Esophagus muscularis mucosa (tissue), 4 donors: ENCODE data around the gene IRF2BP2. TPM values are rescaled to one million over a fixed set of nuclear protein-coding genes. Genes with fewer than 3 reads are reported as not detected.

ENCODE experiments used
- DNase-seq: peaks from one replicate; pipeline ENCODE4 v3.0.0-alpha.2; 2017; ENCODE audit errors: extremely low spot score
- H3K27ac ChIP-seq, 4 donors: fragments of 200-600 bp; sonication (generic); replicated peaks in 1 of 4; 1 replicate in 3 of 4; 2 replicates in 1 of 4; pipeline ENCODE4 v1.5.1; 2016 to 2019; ENCODE audit warnings: mild to moderate bottlenecking in 1 of 4
- H3K27me3 ChIP-seq, 4 donors: fragments of 200-600 bp; sonication (generic); one replicate each; pipeline versions ENCODE4 v1.5.1 to v1.6.0; 2016 to 2019
- H3K36me3 ChIP-seq, 4 donors: fragments of 200-600 bp; sonication (generic); one replicate each; pipeline ENCODE4 v1.5.1; 2016 to 2019
- H3K4me1 ChIP-seq, 4 donors: fragments of 200-600 bp; sonication (generic); one replicate each; pipeline ENCODE4 v1.5.1; 2016 to 2019
- H3K4me3 ChIP-seq, 4 donors: fragments of 200-600 bp; sonication (generic); 1 replicate in 2 of 4; 2 replicates in 2 of 4; pipeline ENCODE4 v1.5.1; 2016 to 2019; ENCODE audit warnings: mild to moderate bottlenecking in 4 of 4, moderate library complexity in 1 of 4
- H3K9me3 ChIP-seq, 4 donors: fragments of 200-600 bp; sonication (generic); 1 replicate in 3 of 4; 2 replicates in 1 of 4; pipeline ENCODE4 v1.5.1; 2016 to 2019
- EP300 ChIP-seq: sonication (generic); formaldehyde crosslinking; IDR thresholded peaks from one replicate; pipeline ENCODE4 v1.6.1; 2017; ENCODE audit warnings: antibody characterized with exemption
- POLR2A ChIP-seq: fragments of 450-650 bp; IDR thresholded peaks from one replicate; pipeline ENCODE4 v1.6.1; 2017; ENCODE audit warnings: antibody characterized with exemption, moderate library complexity, mild to moderate bottlenecking, low read depth
- POLR2AphosphoS5 ChIP-seq, 2 donors: sonication (generic); formaldehyde crosslinking; IDR thresholded peaks; one replicate each; pipeline ENCODE4 v1.6.1; 2017; ENCODE audit warnings: antibody characterized with exemption in 2 of 2
- WGBS: methylation state at CpG from one replicate; pipeline ENCODE4 v1.1.5; 2018; 5-methylcytosine and 5-hydroxymethylcytosine counted together
- intact Hi-C: fragments of 100-400 bp; cut with DNase I; formaldehyde crosslinking; loops from one replicate; pipeline ENCODE4 v1.15.1; 2023
- total RNA-seq, 4 donors: library from RNA; depleted of rRNA; stranded (reverse); fragments of >200 nt; gene quantifications; one replicate each; pipeline versions ENCODE4 v1.1.0 to v1.2.1, GENCODE V29; 2016
- TF ChIP-seq, protein P1 (sequence below), 3 experiments: fragments of 200-600 bp in 2 of 3; fragments of 450-650 bp in 1 of 3; sonication (generic) in 2 of 3; IDR thresholded peaks; one replicate each; pipeline ENCODE4 v1.5.1; 2017 to 2019; ENCODE audit warnings: antibody characterized with exemption in 3 of 3, mild to moderate bottlenecking in 2 of 3, moderate library complexity in 1 of 3

Gene IRF2BP2
- total RNA-seq, 4 donors from 2014 or later = 83.3 to 119 (median 97.9) TPM

- no peaks in the 10 kb centered on the region for H3K27me3 ChIP-seq
- TF ChIP-seq, protein P1, sequence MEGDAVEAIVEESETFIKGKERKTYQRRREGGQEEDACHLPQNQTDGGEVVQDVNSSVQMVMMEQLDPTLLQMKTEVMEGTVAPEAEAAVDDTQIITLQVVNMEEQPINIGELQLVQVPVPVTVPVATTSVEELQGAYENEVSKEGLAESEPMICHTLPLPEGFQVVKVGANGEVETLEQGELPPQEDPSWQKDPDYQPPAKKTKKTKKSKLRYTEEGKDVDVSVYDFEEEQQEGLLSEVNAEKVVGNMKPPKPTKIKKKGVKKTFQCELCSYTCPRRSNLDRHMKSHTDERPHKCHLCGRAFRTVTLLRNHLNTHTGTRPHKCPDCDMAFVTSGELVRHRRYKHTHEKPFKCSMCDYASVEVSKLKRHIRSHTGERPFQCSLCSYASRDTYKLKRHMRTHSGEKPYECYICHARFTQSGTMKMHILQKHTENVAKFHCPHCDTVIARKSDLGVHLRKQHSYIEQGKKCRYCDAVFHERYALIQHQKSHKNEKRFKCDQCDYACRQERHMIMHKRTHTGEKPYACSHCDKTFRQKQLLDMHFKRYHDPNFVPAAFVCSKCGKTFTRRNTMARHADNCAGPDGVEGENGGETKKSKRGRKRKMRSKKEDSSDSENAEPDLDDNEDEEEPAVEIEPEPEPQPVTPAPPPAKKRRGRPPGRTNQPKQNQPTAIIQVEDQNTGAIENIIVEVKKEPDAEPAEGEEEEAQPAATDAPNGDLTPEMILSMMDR (IDR thresholded peaks at IDR 0.05) = no peak
- no peaks in the 10 kb centered on the region for H3K9me3 ChIP-seq
- peaks cover 14 to 26% (median 24%) of the 10 kb centered on the region in 4 donors for H3K4me1 ChIP-seq
- H3K4me3 ChIP-seq = no peak overlapping the region
- no peaks in the 10 kb centered on the region for H3K36me3 ChIP-seq
- WGBS = 83% methylated on average over 2 of the region's 2 CpGs
- no peak overlapping the region for H3K27ac ChIP-seq
- DNase-seq = no peak
- intact Hi-C loops = no loop called here
These were observed 31.9 kb downstream of the IRF2BP2 start for GRCh38 chr1:234578087-234578486.

GRCh38 chr1:234573711-234574299, 36.2 kb downstream of the IRF2BP2 start:
- no peaks in the 10 kb centered on the region for H3K9me3 ChIP-seq
- no peaks in the 10 kb centered on the region for H3K27me3 ChIP-seq
- no peak for TF ChIP-seq POLR2A
- peak; percentile 10 to 48 for TF ChIP-seq POLR2AphosphoS5 (IDR thresholded peaks at IDR 0.05)
- TF ChIP-seq EP300 = no peak
- TF ChIP-seq, protein P1 (IDR thresholded peaks at IDR 0.05) = no peak
- intact Hi-C loops = no loop called here
- no peak overlapping the region for H3K4me3 ChIP-seq
- H3K27ac ChIP-seq = peak overlapping the region in 2 of 4 donors; percentile 12 to 13
- DNase-seq = no peak
- H3K36me3 ChIP-seq = no peaks in the 10 kb centered on the region
- H3K4me1 ChIP-seq = peaks cover 8 to 15% (median 11%) of the 10 kb centered on the region in 4 donors
- WGBS = 42% methylated on average over 2 of the region's 2 CpGs

DNA sequence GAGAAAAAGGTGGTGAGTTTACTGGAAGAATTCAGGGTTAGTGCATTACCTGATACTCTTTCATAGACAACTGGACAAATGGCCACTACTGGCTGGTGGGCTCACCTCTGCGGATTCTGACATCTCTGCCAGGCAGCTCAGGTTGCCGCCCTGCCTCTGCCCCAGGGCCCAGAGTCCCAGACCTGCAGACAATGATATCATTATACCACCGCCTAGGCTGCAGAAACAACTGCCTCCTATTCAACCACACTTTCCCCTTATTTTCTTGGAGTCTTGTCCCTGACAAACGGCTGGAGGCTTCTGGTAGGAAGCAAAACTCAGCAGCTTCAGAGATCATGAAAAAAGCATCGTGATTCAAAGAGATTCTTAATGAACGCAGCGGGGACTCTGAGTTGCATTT, 37.0 kb downstream of the IRF2BP2 start:
- Histone ChIP-seq H3K27ac (peak overlapping the region in 1 of 4 donors; percentile 13), H3K9me3 (no peaks in the 10 kb centered on the region), H3K4me1 (peaks cover 8 to 15% (median 11%) of the 10 kb centered on the region in 4 donors), H3K4me3 (no peak overlapping the region), H3K36me3 (no peaks in the 10 kb centered on the region), H3K27me3 (no peaks in the 10 kb centered on the region)
- no peak for DNase-seq
- intact Hi-C loops = no loop called here
- TF ChIP-seq, protein P1 (IDR thresholded peaks at IDR 0.05) = no peak
- TF ChIP-seq EP300 = no peak
- no peak for TF ChIP-seq POLR2A
- no peak for TF ChIP-seq POLR2AphosphoS5 (IDR thresholded peaks at IDR 0.05)
- 83% methylated on average over 7 of the region's 7 CpGs for WGBS

DNA sequence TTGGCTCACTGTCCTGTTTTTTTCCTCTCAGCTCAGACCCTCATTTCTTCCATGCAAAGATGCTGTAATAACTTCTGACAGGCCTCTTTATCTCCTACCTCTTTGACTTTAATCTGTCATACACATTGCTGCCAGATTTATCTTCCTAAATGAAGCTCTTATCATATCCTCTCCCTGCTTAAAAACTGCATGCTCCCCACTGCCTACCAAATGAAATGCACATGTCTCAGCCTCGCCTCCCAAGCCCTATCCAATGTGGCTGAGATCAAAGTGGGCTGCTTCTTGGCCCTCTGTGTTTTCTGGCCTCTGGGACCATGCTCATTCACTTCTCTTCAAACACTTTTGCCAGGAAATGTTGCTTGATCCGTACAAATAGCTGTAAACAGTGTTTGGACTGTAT, 38.3 kb downstream of the IRF2BP2 start:
- no peaks in the 10 kb centered on the region for H3K27me3 ChIP-seq
- no peak overlapping the region for H3K27ac ChIP-seq
- WGBS = 76% methylated on average over 2 of the region's 2 CpGs
- no peaks in the 10 kb centered on the region for H3K36me3 ChIP-seq
- no peak overlapping the region for H3K4me3 ChIP-seq
- H3K9me3 ChIP-seq = no peaks in the 10 kb centered on the region
- TF ChIP-seq, protein P1 (IDR thresholded peaks at IDR 0.05) = no peak
- no peak for TF ChIP-seq POLR2A
- no peak for TF ChIP-seq EP300
- no peak for TF ChIP-seq POLR2AphosphoS5 (IDR thresholded peaks at IDR 0.05)
- H3K4me1 ChIP-seq = peaks cover 8 to 15% (median 11%) of the 10 kb centered on the region in 4 donors
- intact Hi-C loops = no loop called here
- no peak for DNase-seq
